ENCODE data around the gene LRRC56.

The LRRC56 gene

DNA sequence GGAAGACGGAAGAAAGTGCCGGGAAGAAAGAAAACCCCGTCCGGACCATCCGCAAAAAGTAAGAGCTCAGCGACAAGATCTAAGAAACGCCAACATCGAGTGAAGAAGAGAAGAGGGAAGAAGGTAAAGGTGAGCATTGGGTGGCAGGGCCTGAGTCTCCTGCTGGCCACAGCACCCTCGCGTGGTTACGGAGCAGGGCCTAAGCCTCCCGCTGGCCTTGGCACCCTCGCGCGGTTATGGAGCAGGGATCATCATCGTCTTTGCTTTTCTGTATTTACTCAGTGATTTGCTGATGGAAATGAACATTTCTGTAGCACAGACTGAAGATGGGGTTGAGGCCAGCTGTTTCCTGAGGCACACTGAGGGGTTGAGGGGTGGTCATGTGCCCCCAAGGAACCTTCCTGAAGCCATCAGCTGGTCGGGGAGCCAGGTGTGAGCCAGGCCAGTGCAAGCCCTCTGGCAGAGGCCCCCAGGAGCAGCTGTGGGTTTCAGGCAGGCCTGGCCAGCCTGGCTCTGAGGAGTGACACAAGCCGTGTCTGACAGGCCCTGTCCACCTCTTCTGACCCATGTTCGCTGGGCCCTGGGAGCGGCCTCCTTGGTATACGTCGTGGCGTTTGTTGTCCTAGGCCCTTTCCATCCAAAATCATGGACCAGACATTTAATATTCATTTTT lies 64.4 kb downstream of the LRRC56 start:
- DNase-seq = no peak

DNA sequence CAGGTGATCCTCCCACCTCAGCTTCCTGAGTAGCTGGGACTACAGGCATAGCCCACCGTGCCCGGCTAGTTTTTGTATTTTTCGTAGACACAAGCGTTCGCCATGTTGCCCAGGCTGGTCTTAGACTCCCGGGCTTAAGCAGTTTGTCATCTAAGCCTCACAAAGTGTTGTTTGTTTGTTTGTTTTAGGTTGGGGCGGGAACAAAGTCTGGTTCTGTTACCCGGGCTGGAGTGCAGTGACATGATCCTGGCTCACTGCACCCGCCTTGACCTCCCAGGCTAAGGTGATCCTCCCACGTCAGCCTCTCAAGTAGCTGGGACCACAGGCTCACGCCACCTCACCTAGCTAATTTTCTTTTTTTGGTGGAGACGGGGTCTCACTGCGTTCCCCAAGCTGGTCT lies 65.8 kb downstream of the LRRC56 start:
- no peak for DNase-seq
